ENCODE data around the gene TNNT2. TPM values are rescaled to one million over a fixed set of nuclear protein-coding genes. Genes with fewer than 3 reads are reported as not detected.

The TNNT2 gene
- total RNA-seq, 1 donor from 2014 or later: not detected

GRCh38 chr1:201327687-201328240 is 49.7 kb downstream of the TNNT2 start:
- peaks cover 12% of the 10 kb centered on the region for H3K27me3 Mint-ChIP-seq (ENCODE audit: unreplicated experiment)
- peaks cover 8% of the 10 kb centered on the region for H3K36me3 Mint-ChIP-seq (ENCODE audit: unreplicated experiment)
- no peak overlapping the region for H3K27ac Mint-ChIP-seq (ENCODE audit: unreplicated experiment)
- H3K4me3 Mint-ChIP-seq (ENCODE audit: unreplicated experiment): no peak overlapping the region
- TF ChIP-seq CTCF (IDR thresholded peaks at IDR 0.05; ENCODE audit: partially characterized antibody, unreplicated experiment): no peak
- peaks cover 1% of the 10 kb centered on the region for H3K9me3 Mint-ChIP-seq (ENCODE audit: unreplicated experiment)
- H3K4me1 Mint-ChIP-seq (ENCODE audit: low read depth, unreplicated experiment): peaks cover 11% of the 10 kb centered on the region
- no peak for DNase-seq

GRCh38 chr1:201326710-201327109 is 50.8 kb downstream of the TNNT2 start:
- no peak for DNase-seq
- H3K27me3 Mint-ChIP-seq (ENCODE audit: unreplicated experiment): peaks cover 12% of the 10 kb centered on the region
- TF ChIP-seq CTCF (IDR thresholded peaks at IDR 0.05; ENCODE audit: partially characterized antibody, unreplicated experiment): no peak
- no peak overlapping the region for H3K4me3 Mint-ChIP-seq (ENCODE audit: unreplicated experiment)
- H3K36me3 Mint-ChIP-seq (ENCODE audit: unreplicated experiment): peaks cover 8% of the 10 kb centered on the region
- peaks cover 1% of the 10 kb centered on the region for H3K9me3 Mint-ChIP-seq (ENCODE audit: unreplicated experiment)
- H3K27ac Mint-ChIP-seq (ENCODE audit: unreplicated experiment): no peak overlapping the region
- H3K4me1 Mint-ChIP-seq (ENCODE audit: low read depth, unreplicated experiment): peaks cover 10% of the 10 kb centered on the region

- Mint-ChIP-seq H3K27ac (ENCODE audit: unreplicated experiment) (no peak overlapping the region), H3K4me3 (ENCODE audit: unreplicated experiment) (no peak overlapping the region), H3K9me3 (ENCODE audit: unreplicated experiment) (peaks cover 1% of the 10 kb centered on the region), H3K4me1 (ENCODE audit: low read depth, unreplicated experiment) (peaks cover 5% of the 10 kb centered on the region), H3K36me3 (ENCODE audit: unreplicated experiment) (peaks cover 8% of the 10 kb centered on the region), H3K27me3 (ENCODE audit: unreplicated experiment) (peaks cover 8% of the 10 kb centered on the region)
- DNase-seq: no peak
- TF ChIP-seq CTCF (IDR thresholded peaks at IDR 0.05; ENCODE audit: partially characterized antibody, unreplicated experiment): no peak
Observed at GRCh38 chr1:201325678-201326060, 51.8 kb downstream of the TNNT2 start.

- no peak for DNase-seq
- Mint-ChIP-seq H3K4me3 (ENCODE audit: unreplicated experiment) (no peak overlapping the region), H3K27me3 (ENCODE audit: unreplicated experiment) (peaks cover 8% of the 10 kb centered on the region), H3K36me3 (ENCODE audit: unreplicated experiment) (peaks cover 8% of the 10 kb centered on the region), H3K9me3 (ENCODE audit: unreplicated experiment) (peaks cover 1% of the 10 kb centered on the region), H3K4me1 (ENCODE audit: low read depth, unreplicated experiment) (peaks cover 7% of the 10 kb centered on the region), H3K27ac (ENCODE audit: unreplicated experiment) (no peak overlapping the region)
- no peak for TF ChIP-seq CTCF (IDR thresholded peaks at IDR 0.05; ENCODE audit: partially characterized antibody, unreplicated experiment)
Observed at GRCh38 chr1:201324821-201325677, 52.4 kb downstream of the TNNT2 start.

- H3K27me3 Mint-ChIP-seq (ENCODE audit: unreplicated experiment): peaks cover 8% of the 10 kb centered on the region
- TF ChIP-seq CTCF (IDR thresholded peaks at IDR 0.05; ENCODE audit: partially characterized antibody, unreplicated experiment): no peak
- H3K36me3 Mint-ChIP-seq (ENCODE audit: unreplicated experiment): peaks cover 8% of the 10 kb centered on the region
Observed at GRCh38 chr1:201324306-201324705, 53.2 kb downstream of the TNNT2 start.

More at GRCh38 chr1:201324306-201324705, 53.2 kb downstream of the TNNT2 start:
- H3K4me1 Mint-ChIP-seq (ENCODE audit: low read depth, unreplicated experiment): peaks cover 4% of the 10 kb centered on the region
- no peaks in the 10 kb centered on the region for H3K9me3 Mint-ChIP-seq (ENCODE audit: unreplicated experiment)
- no peak for DNase-seq
- H3K4me3 Mint-ChIP-seq (ENCODE audit: unreplicated experiment): no peak overlapping the region
- H3K27ac Mint-ChIP-seq (ENCODE audit: unreplicated experiment): no peak overlapping the region

Measured in glutamatergic neuron (in vitro differentiated cells).